NCI-H2196 treated with DMSO at 0.1 percent for 48 hours (cell line): ENCODE results near the gene AATF.

Experiments used
- DNase-seq: peaks from one replicate; lab custom pipeline; 2025; ENCODE audit not compliant: unreplicated experiment; lab: John Stamatoyannopoulos, UW

AATF gene

GRCh38 chr17:36948717-36949460 is at the start of gene AATF:
AATF (plus strand) TSS chr17:36948954; CDS start chr17:36949126, 172 bp downstream.
- peak; percentile 69 for DNase-seq

- DNase-seq, result no peak
Measured at GRCh38 chr17:36899250-36900159, 49.2 kb upstream of the AATF start.

- DNase-seq, result no peak
Measured at GRCh38 chr17:36900160-36900512, 48.6 kb upstream of the AATF start.

GRCh38 chr17:36901506-36901905 is 47.2 kb upstream of the AATF start:
- no peak for DNase-seq

- no peak for DNase-seq
Measured at GRCh38 chr17:36907407-36907806, 41.3 kb upstream of the AATF start.

- DNase-seq, result no peak
Measured at GRCh38 chr17:36910513-36910912, 38.2 kb upstream of the AATF start.

- no peak for DNase-seq
Measured at GRCh38 chr17:36911001-36911400, 37.8 kb upstream of the AATF start.

- DNase-seq, result no peak
Measured at GRCh38 chr17:36913132-36913531, 35.6 kb upstream of the AATF start.

- no peak for DNase-seq
Measured at GRCh38 chr17:36918211-36918691, 30.5 kb upstream of the AATF start.

GRCh38 chr17:36919407-36919968 is 29.3 kb upstream of the AATF start:
- no peak for DNase-seq

- DNase-seq, result no peak
Measured at GRCh38 chr17:36920032-36921005, 28.4 kb upstream of the AATF start.

GRCh38 chr17:36921095-36921851 is 27.5 kb upstream of the AATF start:
- DNase-seq, result no peak

GRCh38 chr17:36922175-36922574 is 26.6 kb upstream of the AATF start:
- DNase-seq, result no peak

GRCh38 chr17:36923814-36924221 is 24.9 kb upstream of the AATF start:
- DNase-seq, result no peak

GRCh38 chr17:36926226-36926625 is 22.5 kb upstream of the AATF start:
- no peak for DNase-seq

- no peak for DNase-seq
Measured at GRCh38 chr17:36926701-36927100, 22.1 kb upstream of the AATF start.

GRCh38 chr17:36928471-36929345 is 20.0 kb upstream of the AATF start:
- no peak for DNase-seq

GRCh38 chr17:36929851-36930582 is 18.7 kb upstream of the AATF start:
- no peak for DNase-seq
